Liver (tissue), 9 donors: ENCODE measurements around the gene HIGD1A. TPM values are rescaled to one million over a fixed set of nuclear protein-coding genes. Genes with fewer than 3 reads are reported as not detected.

ENCODE experiments used
- DNase-seq: peaks from one replicate; pipeline ENCODE4 v3.0.0-alpha.2; 2017; ENCODE audit warnings: low spot score
- H3K27ac ChIP-seq, 2 donors: one replicate each; pipeline ENCODE4 v1.7.0; 2013; ENCODE audit warnings: inconsistent platforms in 2 of 2, low read length in 2 of 2, control low read depth in 1 of 2, low read depth in 1 of 2, mild to moderate bottlenecking in 1 of 2
- H3K27me3 ChIP-seq, 4 donors: one replicate each; pipeline versions ENCODE4 v1.6.1 to v1.7.0; 2013; ENCODE audit warnings: low read length in 3 of 4, inconsistent platforms in 1 of 4, mild to moderate bottlenecking in 1 of 4, moderate library complexity in 1 of 4; ENCODE audit not compliant: control insufficient read depth in 4 of 4, insufficient read depth in 4 of 4
- H3K36me3 ChIP-seq, 4 donors: one replicate each; pipeline versions ENCODE4 v1.6.1 to v1.7.0; 2013; ENCODE audit warnings: low read length in 3 of 4, mild to moderate bottlenecking in 3 of 4, low read depth in 1 of 4, moderate library complexity in 1 of 4; ENCODE audit not compliant: control insufficient read depth in 4 of 4, insufficient read depth in 3 of 4
- H3K4me1 ChIP-seq, 4 donors: one replicate each; pipeline versions ENCODE4 v1.6.1 to v1.7.0; 2013; ENCODE audit warnings: low read length in 3 of 4, mild to moderate bottlenecking in 3 of 4, moderate library complexity in 1 of 4; ENCODE audit not compliant: control insufficient read depth in 4 of 4, insufficient read depth in 4 of 4
- H3K4me3 ChIP-seq, 3 donors: one replicate each; pipeline versions ENCODE4 v1.6.1 to v1.7.0; 2013; ENCODE audit warnings: low read length in 3 of 3, control low read depth in 1 of 3, low read depth in 1 of 3, mild to moderate bottlenecking in 1 of 3
- H3K9ac ChIP-seq, 2 donors: one replicate each; pipeline ENCODE4 v1.7.0; 2013; ENCODE audit warnings: low read length in 2 of 2, mild to moderate bottlenecking in 2 of 2, moderate library complexity in 2 of 2, control low read depth in 1 of 2, low read depth in 1 of 2
- H3K9me3 ChIP-seq, 4 donors: one replicate each; pipeline versions ENCODE4 v1.6.1 to v1.7.0; 2013; ENCODE audit warnings: low read length in 3 of 4; ENCODE audit not compliant: control insufficient read depth in 4 of 4
- ATF3 ChIP-seq: IDR thresholded peaks from 2 replicates; pipeline ENCODE4 v1.6.1; 2016; ENCODE audit warnings: antibody characterized with exemption
- CTCF ChIP-seq: fragments of 150-350 bp; IDR thresholded peaks from 2 replicates; pipeline ENCODE4 v1.5.1; 2017; ENCODE audit warnings: improper control_type of control experiment, low read depth, low read length; ENCODE audit not compliant: missing input control
- EGR1 ChIP-seq, 2 donors: IDR thresholded peaks; 2 replicates each; pipeline ENCODE4 v1.6.1; 2016 to 2018; ENCODE audit warnings: antibody characterized with exemption in 2 of 2, low read depth in 2 of 2
- FOXA1 ChIP-seq: IDR thresholded peaks from 2 replicates; pipeline ENCODE4 v1.6.1; 2016; ENCODE audit warnings: antibody characterized with exemption
- FOXA2 ChIP-seq: IDR thresholded peaks from 2 replicates; pipeline ENCODE4 v1.6.1; 2016; ENCODE audit warnings: antibody characterized with exemption
- GABPA ChIP-seq, 2 donors: IDR thresholded peaks in 1 of 2; conservative IDR thresholded peaks in 1 of 2; 2 replicates each; pipeline ENCODE4 v1.6.1; 2016; ENCODE audit warnings: antibody characterized with exemption in 2 of 2, mild to moderate bottlenecking in 1 of 2, moderate library complexity in 1 of 2
- HNF4A ChIP-seq, 2 donors: conservative IDR thresholded peaks; 2 replicates each; pipeline ENCODE4 v1.6.1; 2016; ENCODE audit warnings: antibody characterized with exemption in 2 of 2, mild to moderate bottlenecking in 2 of 2
- HNF4G ChIP-seq: IDR thresholded peaks from 2 replicates; pipeline ENCODE4 v1.6.1; 2016; ENCODE audit warnings: antibody characterized with exemption
- JUND ChIP-seq, 2 donors: IDR thresholded peaks; 2 replicates each; pipeline ENCODE4 v1.6.1; 2016; ENCODE audit warnings: antibody characterized with exemption in 2 of 2
- NR2F2 ChIP-seq: IDR thresholded peaks from 2 replicates; pipeline ENCODE4 v1.6.1; 2016; ENCODE audit warnings: antibody characterized with exemption
- RAD21 ChIP-seq, 2 donors: IDR thresholded peaks; 2 replicates each; pipeline ENCODE4 v1.6.1; 2016; ENCODE audit warnings: antibody characterized with exemption in 2 of 2, mild to moderate bottlenecking in 2 of 2
- RXRA ChIP-seq, 2 donors: IDR thresholded peaks; 2 replicates each; pipeline ENCODE4 v1.6.1; 2017 to 2018; ENCODE audit warnings: antibody characterized with exemption in 2 of 2, mild to moderate bottlenecking in 1 of 2
- SP1 ChIP-seq: IDR thresholded peaks from 2 replicates; pipeline ENCODE4 v1.6.1; 2018; ENCODE audit warnings: antibody characterized with exemption, mild to moderate bottlenecking
- TAF1 ChIP-seq: conservative IDR thresholded peaks from 2 replicates; pipeline ENCODE4 v1.6.1; 2016; ENCODE audit warnings: antibody characterized with exemption, mild to moderate bottlenecking
- YY1 ChIP-seq: IDR thresholded peaks from 2 replicates; pipeline ENCODE4 v1.6.1; 2016; ENCODE audit warnings: antibody characterized with exemption, mild to moderate bottlenecking
- WGBS: extraction: QIAGEN DNeasy Blood & Tissue Kit; methylation state at CpG from one replicate; pipeline ENCODE4 v1.1.7; 2013; 5-methylcytosine and 5-hydroxymethylcytosine counted together
- polyA plus RNA-seq, 2 donors: library from polyadenylated mRNA; stranded (reverse) in 1 of 2; unstranded in 1 of 2; fragments of 200-250 nt in 1 of 2; fragments of >200 nt in 1 of 2; fragmentation: Nextera tagmentation in 1 of 2; extraction: Ambion mirVana in 1 of 2; gene quantifications; one replicate each; pipeline versions ENCODE4 v1.2.1 to v1.2.3, GENCODE V29; 2013 to 2015
- total RNA-seq, 2 donors: library from RNA; depleted of rRNA; stranded (reverse); fragments of >200 nt; gene quantifications; one replicate each; pipeline ENCODE4 v1.2.3, GENCODE V29; 2014
- TF ChIP-seq, protein P1 (sequence below): IDR thresholded peaks from 2 replicates; pipeline ENCODE4 v1.6.1; 2016; ENCODE audit warnings: antibody characterized with exemption
- TF ChIP-seq, protein P2 (sequence below): IDR thresholded peaks from 2 replicates; pipeline ENCODE4 v1.6.1; 2016; ENCODE audit warnings: antibody characterized with exemption, mild to moderate bottlenecking
- TF ChIP-seq, protein P3 (sequence below): IDR thresholded peaks from 2 replicates; pipeline ENCODE4 v1.6.1; 2016; ENCODE audit warnings: antibody characterized with exemption
- donor health status: healthy.
- donor health status: healthy.
- donor health status: healthy.
- donor health status: healthy.
- donor health status: healthy.

The HIGD1A gene
- total and polyA plus RNA-seq, 4 donors: 117 to 256 (median 245) TPM

- DNase-seq: peak; percentile 12
- no peak overlapping the region for H3K4me3 ChIP-seq
- no peaks in the 10 kb centered on the region for H3K9me3 ChIP-seq
- H3K36me3 ChIP-seq: no peaks in the 10 kb centered on the region
- peaks cover 0 to 8% (median 4%) of the 10 kb centered on the region in 4 donors for H3K4me1 ChIP-seq
- TF ChIP-seq RXRA (IDR thresholded peaks at IDR 0.05): no peak
- TF ChIP-seq FOXA1: no peak
- TF ChIP-seq TAF1: no peak
- no peak for TF ChIP-seq RAD21 (IDR thresholded peaks at IDR 0.05)
- no peak for TF ChIP-seq NR2F2
- TF ChIP-seq EGR1 (IDR thresholded peaks at IDR 0.05; ENCODE audit: low read depth in 2 of 2): no peak
- no peak for TF ChIP-seq YY1
- no peak for TF ChIP-seq CTCF
- TF ChIP-seq, protein P1, sequence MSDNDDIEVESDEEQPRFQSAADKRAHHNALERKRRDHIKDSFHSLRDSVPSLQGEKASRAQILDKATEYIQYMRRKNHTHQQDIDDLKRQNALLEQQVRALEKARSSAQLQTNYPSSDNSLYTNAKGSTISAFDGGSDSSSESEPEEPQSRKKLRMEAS: no peak
- no peak for TF ChIP-seq ATF3
- TF ChIP-seq SP1: no peak
- TF ChIP-seq, protein P2, sequence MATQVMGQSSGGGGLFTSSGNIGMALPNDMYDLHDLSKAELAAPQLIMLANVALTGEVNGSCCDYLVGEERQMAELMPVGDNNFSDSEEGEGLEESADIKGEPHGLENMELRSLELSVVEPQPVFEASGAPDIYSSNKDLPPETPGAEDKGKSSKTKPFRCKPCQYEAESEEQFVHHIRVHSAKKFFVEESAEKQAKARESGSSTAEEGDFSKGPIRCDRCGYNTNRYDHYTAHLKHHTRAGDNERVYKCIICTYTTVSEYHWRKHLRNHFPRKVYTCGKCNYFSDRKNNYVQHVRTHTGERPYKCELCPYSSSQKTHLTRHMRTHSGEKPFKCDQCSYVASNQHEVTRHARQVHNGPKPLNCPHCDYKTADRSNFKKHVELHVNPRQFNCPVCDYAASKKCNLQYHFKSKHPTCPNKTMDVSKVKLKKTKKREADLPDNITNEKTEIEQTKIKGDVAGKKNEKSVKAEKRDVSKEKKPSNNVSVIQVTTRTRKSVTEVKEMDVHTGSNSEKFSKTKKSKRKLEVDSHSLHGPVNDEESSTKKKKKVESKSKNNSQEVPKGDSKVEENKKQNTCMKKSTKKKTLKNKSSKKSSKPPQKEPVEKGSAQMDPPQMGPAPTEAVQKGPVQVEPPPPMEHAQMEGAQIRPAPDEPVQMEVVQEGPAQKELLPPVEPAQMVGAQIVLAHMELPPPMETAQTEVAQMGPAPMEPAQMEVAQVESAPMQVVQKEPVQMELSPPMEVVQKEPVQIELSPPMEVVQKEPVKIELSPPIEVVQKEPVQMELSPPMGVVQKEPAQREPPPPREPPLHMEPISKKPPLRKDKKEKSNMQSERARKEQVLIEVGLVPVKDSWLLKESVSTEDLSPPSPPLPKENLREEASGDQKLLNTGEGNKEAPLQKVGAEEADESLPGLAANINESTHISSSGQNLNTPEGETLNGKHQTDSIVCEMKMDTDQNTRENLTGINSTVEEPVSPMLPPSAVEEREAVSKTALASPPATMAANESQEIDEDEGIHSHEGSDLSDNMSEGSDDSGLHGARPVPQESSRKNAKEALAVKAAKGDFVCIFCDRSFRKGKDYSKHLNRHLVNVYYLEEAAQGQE: no peak
- TF ChIP-seq, protein P3, sequence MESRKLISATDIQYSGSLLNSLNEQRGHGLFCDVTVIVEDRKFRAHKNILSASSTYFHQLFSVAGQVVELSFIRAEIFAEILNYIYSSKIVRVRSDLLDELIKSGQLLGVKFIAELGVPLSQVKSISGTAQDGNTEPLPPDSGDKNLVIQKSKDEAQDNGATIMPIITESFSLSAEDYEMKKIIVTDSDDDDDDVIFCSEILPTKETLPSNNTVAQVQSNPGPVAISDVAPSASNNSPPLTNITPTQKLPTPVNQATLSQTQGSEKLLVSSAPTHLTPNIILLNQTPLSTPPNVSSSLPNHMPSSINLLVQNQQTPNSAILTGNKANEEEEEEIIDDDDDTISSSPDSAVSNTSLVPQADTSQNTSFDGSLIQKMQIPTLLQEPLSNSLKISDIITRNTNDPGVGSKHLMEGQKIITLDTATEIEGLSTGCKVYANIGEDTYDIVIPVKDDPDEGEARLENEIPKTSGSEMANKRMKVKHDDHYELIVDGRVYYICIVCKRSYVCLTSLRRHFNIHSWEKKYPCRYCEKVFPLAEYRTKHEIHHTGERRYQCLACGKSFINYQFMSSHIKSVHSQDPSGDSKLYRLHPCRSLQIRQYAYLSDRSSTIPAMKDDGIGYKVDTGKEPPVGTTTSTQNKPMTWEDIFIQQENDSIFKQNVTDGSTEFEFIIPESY: no peak
- no peak for TF ChIP-seq GABPA (IDR thresholded peaks at IDR 0.05 in 1 of 2, conservative IDR thresholded peaks at IDR 0.05 in 1 of 2)
- TF ChIP-seq HNF4A (conservative IDR thresholded peaks at IDR 0.05): no peak
- TF ChIP-seq FOXA2: no peak
- TF ChIP-seq JUND (IDR thresholded peaks at IDR 0.05): no peak
- TF ChIP-seq HNF4G: no peak
- H3K27me3 ChIP-seq: no peaks in the 10 kb centered on the region
- H3K27ac ChIP-seq: no peak overlapping the region
- 97% methylated on average over 9 of the region's 9 CpGs for WGBS
- no peak overlapping the region for H3K9ac ChIP-seq
Measured at GRCh38 chr3:42752441-42752840, 51.8 kb downstream of the HIGD1A start.
